Measurements from ENCODE around the gene CEP44. TPM values are rescaled to one million over a fixed set of nuclear protein-coding genes. Genes with fewer than 3 reads are reported as not detected.

The CEP44 gene
- total RNA-seq, 1 experiment from 2014 or later: 8.4 TPM

DNA sequence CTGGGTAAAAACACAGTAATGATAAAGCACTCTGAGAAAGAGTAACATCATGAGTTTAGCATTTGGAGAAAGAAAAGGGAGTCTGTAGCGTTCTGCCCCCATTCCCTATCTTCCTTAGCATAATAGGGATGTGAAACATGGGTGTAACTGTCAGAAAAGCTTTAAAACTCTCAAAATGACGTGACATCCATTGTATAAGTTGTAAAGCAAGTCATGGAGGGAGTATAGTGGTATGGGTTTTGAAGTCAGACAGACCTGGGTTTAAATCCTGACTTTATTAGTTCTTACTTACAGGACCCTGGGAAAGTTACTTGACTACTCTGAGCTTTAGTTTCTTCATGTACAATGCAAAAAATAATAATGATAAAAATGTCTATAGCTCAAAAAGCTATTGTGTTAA lies 17.3 kb upstream of the CEP44 start:
- no peak for ATAC-seq

DNA sequence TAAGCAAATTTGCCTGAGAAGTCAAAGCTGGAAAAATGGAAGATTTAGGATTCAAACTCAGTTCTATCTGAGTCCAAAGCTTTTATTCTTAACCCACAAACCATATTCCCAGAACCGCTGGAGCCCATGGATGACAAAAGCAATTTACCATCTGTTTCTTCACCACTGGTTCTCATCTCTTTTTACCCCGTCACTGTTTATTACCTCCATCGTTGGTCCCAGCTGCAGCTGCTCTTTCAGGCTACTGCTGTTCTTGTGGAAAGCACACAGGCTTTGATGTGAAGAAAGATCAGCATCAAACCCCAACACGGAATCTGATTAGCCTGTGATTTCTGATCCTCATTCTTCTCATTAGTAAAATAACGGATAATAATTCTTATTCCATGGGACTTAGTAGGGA lies 9.8 kb upstream of the CEP44 start:
- Histone ChIP-seq H3K4me1 (ENCODE audit: insufficient read depth, low read length) (peaks cover 9% of the 10 kb centered on the region; the same call in 1 of the 2 replicates), H3K27me3 (ENCODE audit: low read length) (no peaks in the 10 kb centered on the region), H3F3A (ENCODE audit: low read length, unreplicated experiment) (no peaks in the 10 kb centered on the region), H3K9me2 (replicated peaks; ENCODE audit: low read length) (no peaks in the 10 kb centered on the region), H3K4me3 (ENCODE audit: low read length) (no peak overlapping the region), H3K9me3 (ENCODE audit: low read length) (no peaks in the 10 kb centered on the region), H3K4me2 (ENCODE audit: low read length) (no peak overlapping the region), H4K20me1 (ENCODE audit: low read length) (no peaks in the 10 kb centered on the region), H3K27ac (ENCODE audit: low read length) (no peak overlapping the region), H3K79me2 (ENCODE audit: low read length) (peaks cover 34% of the 10 kb centered on the region), H3K36me3 (ENCODE audit: low read depth, low read length) (no peaks in the 10 kb centered on the region), H2AFZ (ENCODE audit: low read length) (no peak overlapping the region), H3K9ac (ENCODE audit: low read length) (no peak overlapping the region)
- ATAC-seq (no peak), DNase-seq (no peak)
- intact Hi-C loops (cut with micrococcal nuclease): no loop called here
- no TSS peak for BruUV-seq (replicated peaks)
- ChIA-PET POLR2A (ENCODE audit: unreplicated experiment) (no interaction called here), CTCF (no interaction called here)
- TF ChIP-seq, protein P1, sequence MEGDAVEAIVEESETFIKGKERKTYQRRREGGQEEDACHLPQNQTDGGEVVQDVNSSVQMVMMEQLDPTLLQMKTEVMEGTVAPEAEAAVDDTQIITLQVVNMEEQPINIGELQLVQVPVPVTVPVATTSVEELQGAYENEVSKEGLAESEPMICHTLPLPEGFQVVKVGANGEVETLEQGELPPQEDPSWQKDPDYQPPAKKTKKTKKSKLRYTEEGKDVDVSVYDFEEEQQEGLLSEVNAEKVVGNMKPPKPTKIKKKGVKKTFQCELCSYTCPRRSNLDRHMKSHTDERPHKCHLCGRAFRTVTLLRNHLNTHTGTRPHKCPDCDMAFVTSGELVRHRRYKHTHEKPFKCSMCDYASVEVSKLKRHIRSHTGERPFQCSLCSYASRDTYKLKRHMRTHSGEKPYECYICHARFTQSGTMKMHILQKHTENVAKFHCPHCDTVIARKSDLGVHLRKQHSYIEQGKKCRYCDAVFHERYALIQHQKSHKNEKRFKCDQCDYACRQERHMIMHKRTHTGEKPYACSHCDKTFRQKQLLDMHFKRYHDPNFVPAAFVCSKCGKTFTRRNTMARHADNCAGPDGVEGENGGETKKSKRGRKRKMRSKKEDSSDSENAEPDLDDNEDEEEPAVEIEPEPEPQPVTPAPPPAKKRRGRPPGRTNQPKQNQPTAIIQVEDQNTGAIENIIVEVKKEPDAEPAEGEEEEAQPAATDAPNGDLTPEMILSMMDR (conservative IDR thresholded peaks at IDR 0.05; ENCODE audit: low read depth, low read length): no peak
- TF ChIP-seq EZH2 (IDR thresholded peaks at IDR 0.05; ENCODE audit: low read length, unreplicated experiment) (no peak), EZH2phosphoT487 (IDR thresholded peaks at IDR 0.05; ENCODE audit: borderline replicate concordance, low read length) (no peak)

More for the DNA sequence above, 17.3 kb upstream of the CEP44 start:
- H2AFZ ChIP-seq (ENCODE audit: low read length): no peak overlapping the region
- BruUV-seq (replicated peaks): no TSS peak
- H3K79me2 ChIP-seq (ENCODE audit: low read length): no peaks in the 10 kb centered on the region
- intact Hi-C loops (cut with micrococcal nuclease): no loop called here
- H3K9me2 ChIP-seq (replicated peaks; ENCODE audit: low read length): no peaks in the 10 kb centered on the region
- no peaks in the 10 kb centered on the region for H3F3A ChIP-seq (ENCODE audit: low read length, unreplicated experiment)
- CTCF ChIA-PET: no interaction called here
- no peak for DNase-seq
- H4K20me1 ChIP-seq (ENCODE audit: low read length): no peaks in the 10 kb centered on the region
- no peak overlapping the region for H3K4me2 ChIP-seq (ENCODE audit: low read length)
- H3K27me3 ChIP-seq (ENCODE audit: low read length): no peaks in the 10 kb centered on the region
- no peaks in the 10 kb centered on the region for H3K9me3 ChIP-seq (ENCODE audit: low read length)
- H3K27ac ChIP-seq (ENCODE audit: low read length): no peak overlapping the region
- H3K9ac ChIP-seq (ENCODE audit: low read length): no peak overlapping the region
- no peaks in the 10 kb centered on the region for H3K4me1 ChIP-seq (ENCODE audit: insufficient read depth, low read length)
- TF ChIP-seq, protein P1 (conservative IDR thresholded peaks at IDR 0.05; ENCODE audit: low read depth, low read length): no peak
- TF ChIP-seq EZH2 (IDR thresholded peaks at IDR 0.05; ENCODE audit: low read length, unreplicated experiment): no peak
- no peak for TF ChIP-seq EZH2phosphoT487 (IDR thresholded peaks at IDR 0.05; ENCODE audit: borderline replicate concordance, low read length)
- no peaks in the 10 kb centered on the region for H3K36me3 ChIP-seq (ENCODE audit: low read depth, low read length)
- POLR2A ChIA-PET (ENCODE audit: unreplicated experiment): no interaction called here
- H3K4me3 ChIP-seq (ENCODE audit: low read length): no peak overlapping the region

DNA sequence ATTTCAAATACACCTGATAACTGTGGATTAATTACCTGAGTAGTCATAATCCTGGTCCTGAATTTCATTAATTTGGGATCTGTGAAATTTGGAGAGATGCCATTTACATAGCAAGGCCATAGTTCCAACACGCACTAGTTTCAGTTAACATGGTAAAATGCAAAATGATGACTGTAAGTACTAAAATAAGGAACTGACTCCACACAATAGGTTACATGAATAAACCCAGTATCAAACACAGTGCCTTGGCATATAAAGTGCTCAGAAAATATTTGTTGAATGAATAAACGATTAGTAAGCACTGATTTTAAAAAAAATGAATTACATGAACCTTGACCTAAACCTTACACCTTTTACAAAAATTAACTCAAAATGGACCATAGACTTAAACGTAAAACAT lies 9.3 kb upstream of the CEP44 start:
- Histone ChIP-seq H3K27ac (ENCODE audit: low read length) (no peak overlapping the region), H3K9me2 (replicated peaks; ENCODE audit: low read length) (no peaks in the 10 kb centered on the region), H3K9me3 (ENCODE audit: low read length) (no peaks in the 10 kb centered on the region), H3K4me3 (ENCODE audit: low read length) (no peak overlapping the region), H3K4me1 (ENCODE audit: insufficient read depth, low read length) (peaks cover 9% of the 10 kb centered on the region; the same call in 1 of the 2 replicates), H3K79me2 (ENCODE audit: low read length) (peaks cover 39% of the 10 kb centered on the region), H3K9ac (ENCODE audit: low read length) (no peak overlapping the region), H4K20me1 (ENCODE audit: low read length) (no peaks in the 10 kb centered on the region), H3K4me2 (ENCODE audit: low read length) (no peak overlapping the region), H3K27me3 (ENCODE audit: low read length) (no peaks in the 10 kb centered on the region), H3F3A (ENCODE audit: low read length, unreplicated experiment) (no peaks in the 10 kb centered on the region), H2AFZ (ENCODE audit: low read length) (no peak overlapping the region), H3K36me3 (ENCODE audit: low read depth, low read length) (0 out of 2 replicates have a peak, but pooled peaks cover 2% of the 10 kb centered on the region)
- BruUV-seq (replicated peaks): no TSS peak
- TF ChIP-seq EZH2phosphoT487 (IDR thresholded peaks at IDR 0.05; ENCODE audit: borderline replicate concordance, low read length) (no peak), EZH2 (IDR thresholded peaks at IDR 0.05; ENCODE audit: low read length, unreplicated experiment) (no peak)
- TF ChIP-seq, protein P1 (conservative IDR thresholded peaks at IDR 0.05; ENCODE audit: low read depth, low read length): no peak
- POLR2A ChIA-PET (ENCODE audit: unreplicated experiment): no interaction called here
- DNase-seq: peak; percentile 39
- intact Hi-C loops (cut with micrococcal nuclease): no loop called here
- 0 out of 2 replicates have a peak, but pooled peaks have one; percentile 29 for ATAC-seq
- CTCF ChIA-PET: no interaction called here
